ENCODE results near the gene GALR1.
A peak's percentile ranks its signal among the peaks of the same experiment; 100 is the strongest.
"Not testable (repeated sequence)": the region's sequence is repeated elsewhere in the genome, so short reads cannot be mapped to it uniquely, and the experiment has no call there.

The GALR1 gene

DNA sequence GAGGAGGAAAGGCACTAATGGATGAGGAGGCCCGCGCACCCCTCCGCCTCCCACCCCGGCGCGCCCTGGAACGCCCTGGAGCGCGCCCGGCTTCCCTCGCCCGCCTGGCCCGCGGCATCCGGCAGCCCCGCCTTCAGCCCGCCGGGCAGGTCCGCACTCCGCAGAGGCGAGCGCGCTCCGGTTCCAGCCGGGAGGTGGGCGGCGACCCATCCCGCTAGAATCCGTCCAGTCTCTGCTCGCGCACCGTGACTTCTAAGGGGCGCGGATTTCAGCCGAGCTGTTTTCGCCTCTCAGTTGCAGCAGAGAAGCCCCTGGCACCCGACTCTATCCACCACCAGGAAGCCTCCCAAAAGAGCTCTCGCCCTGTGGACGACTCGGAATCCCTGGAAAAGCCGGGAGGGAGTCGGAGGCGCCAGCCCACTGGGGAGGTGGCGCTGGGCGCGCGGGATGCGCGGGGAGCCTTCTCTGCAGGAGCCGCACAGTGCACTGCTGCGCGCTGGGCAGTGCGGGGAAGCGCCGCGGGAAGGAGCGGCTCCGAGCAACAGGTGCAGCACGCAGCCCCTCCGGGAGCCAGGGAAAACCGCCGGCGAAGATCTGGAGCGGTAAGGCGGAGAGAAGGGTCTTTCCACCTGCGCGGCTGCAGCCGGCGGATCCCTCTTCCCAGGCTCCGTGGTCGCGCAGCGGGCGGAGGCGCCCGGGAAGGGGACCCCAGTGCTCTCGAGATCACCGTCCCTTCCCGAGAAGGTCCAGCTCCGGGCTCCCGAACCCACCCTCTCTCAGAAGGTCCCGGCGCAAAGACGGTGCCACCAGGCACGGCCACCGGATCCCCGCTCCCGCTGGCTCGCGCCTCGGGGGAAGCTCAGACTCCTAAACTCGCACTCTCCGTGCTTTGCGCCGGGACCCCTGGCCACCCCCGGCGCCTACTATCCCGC is at the start of gene GALR1:
TSS of gene GALR1 (plus strand) at position 280 of the 932 bp plus-strand sequence. CDS start 701 bp downstream, outside the sequence.
- no peak for DNase-seq

DNA sequence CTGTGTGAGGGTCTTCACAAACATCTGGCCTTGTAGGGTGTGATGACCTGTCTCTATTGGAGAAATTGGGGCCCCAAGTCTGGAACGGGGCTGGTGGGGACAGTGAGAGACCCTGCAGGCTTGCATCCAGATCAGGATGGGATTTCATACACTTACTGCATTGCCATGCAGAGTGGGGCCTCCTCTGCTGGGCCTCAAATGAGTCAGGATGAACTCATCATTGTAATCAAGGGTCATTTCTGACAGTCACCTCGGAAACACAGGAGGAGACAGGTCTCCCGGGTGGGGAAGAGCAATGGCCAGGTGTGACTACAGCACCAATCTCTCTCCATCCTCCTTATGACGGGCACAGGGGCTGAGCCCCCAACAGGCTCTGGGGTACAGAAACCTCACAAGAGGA is 48.1 kb upstream of the GALR1 start:
- no peak for DNase-seq

DNA sequence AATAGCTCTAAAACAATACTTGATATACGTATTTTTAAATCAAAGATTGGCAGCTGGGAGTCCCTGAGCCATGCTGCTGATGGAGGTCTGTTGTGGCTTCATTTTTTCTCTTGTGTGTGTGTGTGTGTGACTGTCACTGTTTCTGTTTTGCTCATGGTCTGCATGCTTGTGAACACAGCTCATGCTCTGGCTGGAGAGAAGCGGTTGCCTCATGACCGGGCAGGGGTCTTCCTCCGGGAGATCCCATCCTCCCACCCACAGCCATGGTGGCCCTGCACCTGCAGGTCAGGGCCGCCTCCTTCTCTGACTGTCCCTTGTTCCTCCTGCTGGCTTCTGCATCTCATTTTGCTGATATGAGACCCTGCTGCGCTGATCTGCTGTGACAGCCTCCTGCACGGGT is 47.3 kb upstream of the GALR1 start:
- DNase-seq, result no peak

DNA sequence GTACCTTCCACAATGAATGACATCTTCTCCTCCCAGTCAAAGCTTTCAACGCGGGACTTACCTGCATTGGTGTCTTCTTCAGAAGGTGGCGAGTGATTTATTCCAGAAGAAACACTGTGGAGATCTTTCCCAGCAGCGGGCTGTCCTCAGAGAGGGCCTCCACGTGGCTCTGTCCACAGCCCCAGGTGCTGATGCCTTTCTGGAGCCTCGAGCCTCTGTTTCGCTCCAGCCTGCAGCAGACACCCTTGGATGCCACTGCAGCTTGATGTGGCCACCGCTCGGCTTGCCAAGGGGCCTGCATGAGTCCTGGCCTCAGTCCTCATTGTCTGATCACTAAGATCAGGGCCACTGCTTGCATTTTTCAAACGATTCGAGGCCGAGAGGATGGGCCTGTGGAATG is 46.6 kb upstream of the GALR1 start:
- no peak for DNase-seq

DNA sequence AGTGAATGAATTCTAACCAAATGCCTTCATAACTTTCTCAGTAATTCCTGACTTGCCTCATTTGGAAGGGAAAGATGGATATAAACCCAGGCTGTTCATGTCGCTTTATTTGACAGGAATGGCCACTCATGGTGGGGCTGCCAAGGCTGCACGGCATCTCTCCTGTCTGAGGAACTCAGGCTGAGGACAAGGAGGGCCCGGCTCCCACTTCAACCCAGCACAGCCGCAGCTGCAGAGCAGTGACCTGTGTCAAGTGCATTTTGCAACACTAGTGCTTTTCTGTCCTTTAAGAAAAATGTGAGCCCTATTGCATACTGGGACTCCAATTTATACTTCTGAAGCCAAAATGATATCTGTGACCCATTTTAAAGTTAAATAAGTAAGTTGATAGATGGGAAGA is 45.8 kb upstream of the GALR1 start:
- DNase-seq, result no peak

GRCh38 chr18:77205769-77206168 is 43.9 kb upstream of the GALR1 start:
- DNase-seq, result no peak

DNA sequence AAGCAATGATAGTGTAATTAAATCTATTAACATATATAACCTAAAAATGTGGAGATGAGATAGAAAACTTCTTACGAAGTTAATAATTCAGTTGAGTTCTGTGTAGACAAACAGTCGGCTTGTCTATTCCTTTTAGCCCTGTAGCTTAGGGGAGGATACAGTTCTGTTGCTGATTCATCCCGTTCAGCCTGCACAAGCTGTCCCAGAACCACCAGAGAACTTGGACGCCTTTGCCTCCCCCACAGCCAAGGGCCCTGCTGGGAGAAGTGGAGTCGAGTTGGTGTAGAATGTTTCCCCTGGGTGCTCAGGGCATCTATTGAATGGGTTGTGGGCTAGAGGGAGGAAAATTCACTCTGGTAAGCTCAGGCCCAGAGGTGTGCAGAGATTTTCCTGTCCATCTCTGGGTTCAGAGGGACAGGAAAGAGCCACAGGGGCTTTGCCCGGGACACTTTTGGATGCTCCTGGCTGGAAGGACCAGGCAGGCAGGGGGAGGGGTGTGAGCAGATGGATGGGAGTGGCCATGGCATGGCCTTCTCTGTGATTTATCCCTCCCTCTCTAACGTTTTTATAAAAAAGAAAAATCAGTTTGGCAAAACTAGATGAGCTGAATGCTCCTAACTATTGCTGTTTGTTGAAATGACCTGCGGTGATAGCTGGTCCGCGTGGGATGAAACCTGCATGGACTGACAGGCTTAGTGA is 42.8 kb upstream of the GALR1 start:
- no peak for DNase-seq

- DNase-seq, result peak; percentile 41
Observed at GRCh38 chr18:77207540-77207939, 42.1 kb upstream of the GALR1 start.

DNA sequence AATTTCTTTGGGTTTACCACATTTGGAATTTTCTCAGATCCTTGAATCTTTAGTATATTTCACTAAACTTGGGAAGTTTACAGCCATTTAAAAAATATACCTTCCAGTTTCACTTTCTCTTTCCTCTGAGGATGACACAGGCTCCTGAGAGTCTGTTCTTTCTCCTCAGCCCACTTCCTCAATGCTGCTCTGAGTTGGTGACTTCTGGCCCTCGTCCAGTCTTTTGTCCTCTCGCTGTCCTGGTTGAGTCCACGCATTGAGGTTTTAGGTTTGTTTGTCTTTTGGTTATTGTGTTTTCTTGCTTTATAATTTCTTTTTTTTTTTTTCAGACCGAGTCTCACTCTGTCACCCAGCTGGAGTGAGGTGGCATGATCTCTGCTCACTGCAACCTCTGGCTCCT is 40.7 kb upstream of the GALR1 start:
- no peak for DNase-seq

- no peak for DNase-seq
Observed at GRCh38 chr18:77209587-77209986, 40.1 kb upstream of the GALR1 start.

DNA sequence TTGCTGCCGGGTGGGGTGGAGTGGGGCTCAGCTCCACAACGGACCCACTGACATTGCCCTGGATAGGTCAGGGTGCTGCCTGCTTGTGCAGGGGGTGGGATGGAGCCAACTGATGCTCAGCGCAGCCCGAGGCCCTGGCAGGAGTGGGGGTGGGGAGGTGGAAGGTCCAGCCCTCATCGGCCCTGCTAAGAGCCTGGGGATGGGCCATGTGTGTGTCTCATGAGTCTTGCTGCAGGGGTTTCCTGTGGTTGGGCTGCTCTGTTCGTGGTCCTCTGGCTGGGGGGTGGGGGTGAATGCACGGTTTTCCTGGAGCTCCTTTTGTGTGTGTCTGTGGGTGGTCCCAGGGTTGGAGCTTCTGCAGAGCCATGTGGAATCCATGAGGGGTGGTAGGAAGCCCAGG is 39.4 kb upstream of the GALR1 start:
- DNase-seq, result no peak

- DNase-seq, result no peak
Observed at GRCh38 chr18:77218642-77219041, 31.0 kb upstream of the GALR1 start.

GRCh38 chr18:77220726-77221125 is 28.9 kb upstream of the GALR1 start:
- DNase-seq, result no peak

DNA sequence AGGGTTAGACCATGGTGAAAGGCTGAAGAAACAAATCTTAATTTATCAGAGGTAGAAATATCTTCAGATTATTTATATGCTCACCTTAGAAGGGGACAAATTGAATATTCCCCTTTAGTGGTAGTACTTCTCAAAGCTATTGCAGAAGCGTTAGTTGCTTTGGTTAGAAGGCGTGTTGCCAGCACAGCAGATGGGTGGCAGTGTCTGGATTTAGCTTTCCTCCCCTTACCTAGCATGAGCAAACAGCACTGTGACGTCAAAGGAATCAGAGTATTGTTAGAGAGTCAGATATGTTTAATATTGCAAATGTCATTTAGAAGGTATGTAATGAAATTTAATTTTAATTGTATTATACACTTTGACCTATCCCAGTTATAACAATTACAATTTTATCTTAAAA is 27.2 kb upstream of the GALR1 start:
- DNase-seq, result no peak

DNA sequence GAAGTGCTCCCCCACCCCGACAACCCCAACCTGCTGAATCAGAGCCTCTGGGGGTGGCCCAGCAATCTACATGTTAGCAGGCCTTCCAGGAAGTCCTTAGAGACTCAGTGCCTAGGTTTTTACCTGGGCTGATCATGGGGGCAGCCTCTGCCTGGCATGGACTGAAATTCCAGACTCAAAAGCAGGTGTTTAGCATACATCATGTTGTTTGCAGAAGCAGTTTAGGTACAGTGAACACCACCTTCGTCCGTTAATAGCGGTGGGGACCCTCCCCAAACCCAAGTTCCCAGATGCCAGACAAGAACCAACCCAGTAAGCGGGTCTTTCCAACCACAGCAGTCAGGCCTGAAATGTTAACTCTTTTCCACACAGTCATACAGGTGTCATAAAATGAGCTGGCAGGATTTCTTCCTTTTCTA is 26.4 kb upstream of the GALR1 start:
- no peak for DNase-seq

- no peak for DNase-seq
Observed at GRCh38 chr18:77223653-77224052, 26.0 kb upstream of the GALR1 start.

GRCh38 chr18:77230645-77231044 is 19.0 kb upstream of the GALR1 start:
- DNase-seq, result no peak

- no peak for DNase-seq
Observed at GRCh38 chr18:77234504-77235365, 14.9 kb upstream of the GALR1 start.

DNA sequence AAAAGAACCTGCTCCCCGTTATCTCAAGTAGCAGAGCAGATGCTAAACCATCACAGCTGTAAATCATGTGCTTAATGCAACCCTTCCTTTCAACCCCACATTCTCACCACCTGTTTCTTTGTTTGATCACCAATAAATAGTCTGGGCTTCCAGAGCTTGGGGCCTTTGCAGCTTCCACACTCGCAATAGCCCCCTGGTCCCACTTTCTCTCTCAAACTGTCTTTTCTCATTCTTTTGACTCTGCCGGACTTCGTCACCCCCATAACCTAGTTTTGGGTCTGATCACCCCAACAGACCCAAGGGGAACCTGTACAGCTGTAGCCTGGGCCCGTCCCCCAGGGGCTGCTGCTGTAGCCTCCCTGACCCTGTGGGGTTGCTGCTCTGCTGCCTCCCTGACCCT is 10.4 kb upstream of the GALR1 start:
- DNase-seq, result not testable (repeated sequence)

DNA sequence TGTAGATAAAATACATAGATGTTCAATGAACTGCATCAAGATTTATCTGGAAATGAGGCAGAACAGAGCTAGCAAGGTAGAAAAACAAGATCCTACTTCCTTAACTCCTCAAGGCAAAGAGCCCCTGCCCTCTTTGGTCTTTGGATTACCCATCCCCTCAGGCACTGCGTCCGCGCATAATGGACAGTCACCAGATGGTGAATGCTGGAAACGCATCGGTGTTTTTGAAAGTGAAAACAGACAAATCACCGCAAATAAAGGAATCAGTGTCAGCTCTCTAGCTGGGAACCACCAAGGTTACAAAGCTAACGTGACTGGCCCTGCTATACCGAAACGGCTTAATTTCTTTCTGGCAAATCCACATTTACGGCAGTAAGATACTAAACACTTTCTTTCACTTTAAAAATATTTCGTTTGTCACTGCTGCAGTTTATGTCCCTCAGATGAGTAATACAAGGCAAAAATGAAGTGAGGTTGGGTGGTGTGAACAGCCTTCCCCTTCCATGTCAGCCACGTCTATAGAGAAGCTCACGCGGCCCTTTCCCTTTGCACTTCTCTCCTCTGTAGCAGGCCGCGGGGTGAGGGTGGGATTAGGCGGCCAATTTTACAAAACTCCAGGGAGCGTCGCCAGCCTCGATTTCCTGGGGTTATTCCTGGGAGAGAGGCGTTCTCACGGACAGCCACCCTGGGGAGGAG is 627 bp upstream of the GALR1 start:
- no peak for DNase-seq

DNA sequence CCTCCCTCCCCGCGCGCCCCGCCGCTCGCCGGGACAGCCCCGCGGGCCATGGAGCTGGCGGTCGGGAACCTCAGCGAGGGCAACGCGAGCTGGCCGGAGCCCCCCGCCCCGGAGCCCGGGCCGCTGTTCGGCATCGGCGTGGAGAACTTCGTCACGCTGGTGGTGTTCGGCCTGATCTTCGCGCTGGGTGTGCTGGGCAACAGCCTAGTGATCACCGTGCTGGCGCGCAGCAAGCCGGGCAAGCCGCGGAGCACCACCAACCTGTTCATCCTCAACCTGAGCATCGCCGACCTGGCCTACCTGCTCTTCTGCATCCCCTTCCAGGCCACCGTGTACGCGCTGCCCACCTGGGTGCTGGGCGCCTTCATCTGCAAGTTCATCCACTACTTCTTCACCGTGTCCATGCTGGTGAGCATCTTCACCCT is 865 bp downstream of the GALR1 start:
- no peak for DNase-seq

DNA sequence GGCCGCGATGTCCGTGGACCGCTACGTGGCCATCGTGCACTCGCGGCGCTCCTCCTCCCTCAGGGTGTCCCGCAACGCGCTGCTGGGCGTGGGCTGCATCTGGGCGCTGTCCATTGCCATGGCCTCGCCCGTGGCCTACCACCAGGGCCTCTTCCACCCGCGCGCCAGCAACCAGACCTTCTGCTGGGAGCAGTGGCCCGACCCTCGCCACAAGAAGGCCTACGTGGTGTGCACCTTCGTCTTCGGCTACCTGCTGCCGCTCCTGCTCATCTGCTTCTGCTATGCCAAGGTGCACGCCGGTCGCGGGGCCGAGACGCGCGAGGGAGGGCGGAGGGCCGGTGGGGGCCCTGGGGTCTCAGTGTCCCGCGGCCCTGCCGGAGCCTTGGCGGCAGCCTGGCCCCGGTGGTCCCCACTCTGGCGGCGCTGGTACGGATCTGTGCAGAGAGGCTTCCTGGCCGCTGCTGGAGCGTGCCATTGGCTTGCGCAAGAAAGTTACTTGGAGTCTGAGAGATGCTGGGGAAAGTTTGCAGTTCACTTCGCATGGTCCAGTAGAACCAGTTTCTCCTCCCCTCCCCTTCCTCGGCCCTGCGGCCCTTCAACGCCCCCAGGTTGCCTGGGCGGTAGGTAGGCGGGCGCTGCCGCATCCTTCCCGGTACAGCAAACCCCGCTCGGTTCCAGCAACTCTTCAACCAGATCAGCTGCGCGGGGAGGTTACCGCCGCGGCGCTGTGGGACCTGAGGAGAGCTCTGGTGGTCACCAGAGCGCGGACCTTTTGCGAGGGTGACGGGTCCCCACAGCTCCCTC is 1.5 kb downstream of the GALR1 start:
- DNase-seq, result no peak
